Type B pancreatic cell (in vitro differentiated cells): ENCODE results near the gene GNAZ. TPM values are rescaled to one million over a fixed set of nuclear protein-coding genes. Genes with fewer than 3 reads are reported as not detected.
A peak's percentile ranks its signal among the peaks of the same experiment; 100 is the strongest.

Experiments
- DNase-seq: peaks from one replicate; pipeline ENCODE4 v3.0.0; 2021; ENCODE audit warnings: mixed read lengths; ENCODE audit not compliant: unreplicated experiment; ENCODE audit errors: extremely low spot score
- H3K27ac Mint-ChIP-seq: 2 replicates; pipeline ENCODE4 v1.8.0; 2021; ENCODE audit warnings: mild to moderate bottlenecking, mixed read lengths
- H3K27me3 Mint-ChIP-seq: 2 replicates; pipeline ENCODE4 v1.8.0; 2021; ENCODE audit warnings: mixed read lengths
- H3K36me3 Mint-ChIP-seq: 2 replicates; pipeline ENCODE4 v1.8.0; 2021; ENCODE audit warnings: mixed read lengths
- H3K4me1 Mint-ChIP-seq: one replicate; pipeline ENCODE4 v1.8.0; 2021; ENCODE audit warnings: mixed read lengths; ENCODE audit not compliant: unreplicated experiment
- H3K4me3 Mint-ChIP-seq: 2 replicates; pipeline ENCODE4 v1.8.0; 2021; ENCODE audit warnings: mild to moderate bottlenecking, mixed read lengths
- H3K9me3 Mint-ChIP-seq: 2 replicates; pipeline ENCODE4 v1.8.0; 2021; ENCODE audit warnings: mixed read lengths
- total RNA-seq: library from RNA; stranded (reverse); gene quantifications from 2 replicates; pipeline ENCODE4 v1.2.1, GENCODE V29; 2021; ENCODE audit warnings: low replicate concordance
- TF ChIP-seq, protein P1 (sequence below): fragments of 200-600 bp; sonication (generic); conservative IDR thresholded peaks from 2 replicates; pipeline ENCODE4 v1.5.0; 2021; ENCODE audit warnings: antibody characterized with exemption, mild to moderate bottlenecking

Gene GNAZ
- total RNA-seq, 1 donor from 2014 or later = 14.4 TPM

DNA sequence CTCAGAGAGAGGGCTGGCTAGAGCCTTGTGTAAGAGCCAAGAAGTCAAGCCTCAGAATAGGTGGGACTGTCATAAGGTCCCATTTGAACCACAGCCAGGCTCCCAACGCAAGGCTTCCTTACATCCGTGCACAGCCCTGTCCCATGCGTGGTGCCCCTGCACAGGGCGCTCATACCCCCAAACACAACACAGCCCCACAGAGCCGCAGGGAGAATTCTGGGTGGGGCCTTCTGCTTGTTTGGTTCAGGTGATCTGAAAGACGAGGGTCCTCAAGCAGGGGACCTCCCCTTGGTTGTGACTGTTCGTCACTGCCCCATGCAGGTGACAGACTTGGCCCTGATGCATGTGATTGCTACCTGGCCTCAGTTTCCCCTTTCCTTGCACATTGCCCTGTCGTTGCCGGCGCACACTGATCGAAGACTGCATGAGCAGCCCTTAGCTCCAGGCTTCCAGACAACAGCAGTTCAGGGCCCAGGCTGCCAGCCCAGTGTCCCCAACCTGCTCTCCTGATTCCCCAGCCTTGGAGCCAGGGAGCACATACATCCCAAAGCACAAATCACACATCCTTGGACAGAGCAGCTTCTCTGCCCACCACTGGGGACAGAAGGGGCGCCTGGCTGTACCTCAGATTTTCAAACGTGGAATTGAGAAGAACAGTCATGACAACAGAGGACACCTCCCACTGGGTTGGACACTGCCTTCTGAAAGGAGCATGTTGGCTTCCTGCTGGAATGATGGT, 22.1 kb downstream of the GNAZ start:
- TF ChIP-seq, protein P1, sequence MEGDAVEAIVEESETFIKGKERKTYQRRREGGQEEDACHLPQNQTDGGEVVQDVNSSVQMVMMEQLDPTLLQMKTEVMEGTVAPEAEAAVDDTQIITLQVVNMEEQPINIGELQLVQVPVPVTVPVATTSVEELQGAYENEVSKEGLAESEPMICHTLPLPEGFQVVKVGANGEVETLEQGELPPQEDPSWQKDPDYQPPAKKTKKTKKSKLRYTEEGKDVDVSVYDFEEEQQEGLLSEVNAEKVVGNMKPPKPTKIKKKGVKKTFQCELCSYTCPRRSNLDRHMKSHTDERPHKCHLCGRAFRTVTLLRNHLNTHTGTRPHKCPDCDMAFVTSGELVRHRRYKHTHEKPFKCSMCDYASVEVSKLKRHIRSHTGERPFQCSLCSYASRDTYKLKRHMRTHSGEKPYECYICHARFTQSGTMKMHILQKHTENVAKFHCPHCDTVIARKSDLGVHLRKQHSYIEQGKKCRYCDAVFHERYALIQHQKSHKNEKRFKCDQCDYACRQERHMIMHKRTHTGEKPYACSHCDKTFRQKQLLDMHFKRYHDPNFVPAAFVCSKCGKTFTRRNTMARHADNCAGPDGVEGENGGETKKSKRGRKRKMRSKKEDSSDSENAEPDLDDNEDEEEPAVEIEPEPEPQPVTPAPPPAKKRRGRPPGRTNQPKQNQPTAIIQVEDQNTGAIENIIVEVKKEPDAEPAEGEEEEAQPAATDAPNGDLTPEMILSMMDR = no peak
- H3K27ac Mint-ChIP-seq = no peak overlapping the region
- H3K4me3 Mint-ChIP-seq = no peak overlapping the region
- H3K36me3 Mint-ChIP-seq = no peaks in the 10 kb centered on the region
- no peaks in the 10 kb centered on the region for H3K27me3 Mint-ChIP-seq
- H3K4me1 Mint-ChIP-seq = peaks cover 5% of the 10 kb centered on the region
- H3K9me3 Mint-ChIP-seq = no peaks in the 10 kb centered on the region
- no peak for DNase-seq

DNA sequence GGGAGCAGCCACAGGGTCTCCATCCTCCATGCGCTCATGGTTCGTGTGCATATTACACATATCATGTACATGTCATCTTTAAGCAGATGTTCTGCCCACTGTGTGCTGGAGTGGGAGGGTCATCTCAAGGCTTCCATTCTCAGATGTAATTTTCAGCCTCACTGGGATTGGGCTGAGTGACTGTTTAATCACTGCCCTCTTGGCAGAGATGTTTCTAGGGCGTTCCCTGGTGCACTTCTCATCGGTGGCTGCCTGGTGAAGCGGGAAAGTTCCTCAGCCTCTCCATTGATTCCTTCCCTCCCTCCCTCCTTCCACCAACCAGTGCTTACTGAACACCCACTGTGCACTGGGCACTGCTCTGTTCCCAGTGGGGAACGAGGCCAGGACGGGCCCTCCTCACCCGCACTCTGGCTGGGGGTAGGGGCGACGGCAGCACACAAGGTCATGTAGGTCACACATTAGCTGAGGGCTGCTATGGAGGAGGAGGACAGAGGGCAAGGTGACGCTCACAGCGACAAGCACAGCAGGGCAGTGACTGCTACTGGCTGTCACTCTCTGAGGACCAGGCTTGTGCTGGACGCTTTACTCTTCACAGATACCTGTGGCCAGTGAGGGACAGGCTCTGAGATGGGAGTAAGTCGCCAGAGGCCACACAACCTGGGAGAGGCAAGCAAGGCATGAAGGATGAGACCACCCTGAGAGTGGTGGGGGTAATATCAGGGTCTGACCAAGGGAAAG, 22.9 kb downstream of the GNAZ start:
- no peak overlapping the region for H3K4me3 Mint-ChIP-seq
- DNase-seq = no peak
- peak overlapping the region; percentile 63 for H3K27ac Mint-ChIP-seq
- H3K36me3 Mint-ChIP-seq = no peaks in the 10 kb centered on the region
- TF ChIP-seq, protein P1 = no peak
- H3K4me1 Mint-ChIP-seq = no peaks in the 10 kb centered on the region
- H3K9me3 Mint-ChIP-seq = no peaks in the 10 kb centered on the region
- H3K27me3 Mint-ChIP-seq = no peaks in the 10 kb centered on the region

DNA sequence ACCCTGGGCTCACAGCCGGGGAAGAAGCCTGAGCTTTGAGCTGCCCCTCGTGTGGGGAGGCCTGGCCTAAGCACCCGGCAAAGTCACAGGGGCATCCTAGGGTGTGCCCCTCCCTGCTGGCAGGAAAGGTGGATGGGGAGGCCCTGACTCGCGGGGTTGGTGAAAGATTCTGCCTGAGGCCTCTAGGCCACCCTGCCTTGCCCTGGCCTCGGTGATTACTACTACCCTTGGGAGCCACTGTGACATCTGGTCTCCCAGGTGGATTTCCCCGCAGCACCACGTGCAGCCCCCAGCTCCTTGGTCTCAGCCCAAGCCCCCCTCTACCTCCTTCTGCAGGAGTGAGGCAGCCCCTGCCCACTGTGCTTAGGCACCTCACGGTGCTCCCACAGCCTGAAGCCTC, 23.9 kb downstream of the GNAZ start:
- H3K4me1 Mint-ChIP-seq = no peaks in the 10 kb centered on the region
- no peaks in the 10 kb centered on the region for H3K27me3 Mint-ChIP-seq
- H3K27ac Mint-ChIP-seq = no peak overlapping the region
- no peaks in the 10 kb centered on the region for H3K36me3 Mint-ChIP-seq
- TF ChIP-seq, protein P1 = no peak
- no peaks in the 10 kb centered on the region for H3K9me3 Mint-ChIP-seq
- no peak for DNase-seq
- H3K4me3 Mint-ChIP-seq = no peak overlapping the region

DNA sequence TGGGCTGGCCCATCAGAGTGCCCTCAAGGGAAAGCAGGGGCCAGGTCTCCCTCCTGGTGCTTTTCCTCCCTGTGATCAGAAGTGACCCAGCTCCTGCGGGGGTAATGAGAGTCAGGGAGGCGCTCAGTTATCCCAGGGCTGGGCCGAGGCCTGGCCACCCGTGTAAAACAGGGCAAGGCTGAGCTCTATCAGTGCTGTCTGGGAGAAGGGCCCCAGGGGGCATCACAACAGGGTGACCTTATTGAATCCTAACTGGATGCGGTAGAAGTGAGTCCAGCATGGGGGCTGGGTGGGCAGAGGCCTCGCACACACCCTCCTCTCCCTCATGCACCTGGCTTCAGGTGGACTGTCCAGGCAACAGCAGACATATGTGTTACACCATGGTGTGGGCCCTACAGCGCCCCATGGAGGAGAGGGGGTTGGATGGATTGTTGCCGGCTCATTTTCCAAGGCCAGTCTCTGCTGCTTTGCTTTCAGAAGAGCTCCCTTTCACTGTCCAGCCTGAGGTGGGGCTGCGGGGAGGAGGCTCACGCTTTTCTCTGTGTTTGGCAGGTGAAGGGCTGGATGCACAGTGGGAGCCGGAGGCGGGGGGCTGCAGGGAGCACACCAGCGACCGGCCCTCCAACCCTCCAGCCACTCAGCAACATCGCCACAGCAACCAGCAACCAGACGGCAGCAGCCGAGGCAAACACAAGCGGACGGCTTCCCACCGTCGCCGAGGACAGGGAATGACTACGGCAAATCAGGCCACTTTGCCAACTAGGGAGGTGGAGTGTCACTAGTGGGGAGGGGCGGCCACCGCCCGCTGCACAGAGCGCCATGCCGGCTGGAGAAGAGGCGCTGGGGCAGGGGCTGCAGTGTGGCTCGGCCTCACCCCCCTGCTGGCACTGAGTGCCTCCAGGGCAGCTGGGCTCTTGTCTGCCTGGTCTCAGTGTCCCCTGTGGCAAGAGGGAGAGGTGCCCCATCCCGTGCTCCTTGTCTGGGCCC, 24.7 kb downstream of the GNAZ start:
- no peaks in the 10 kb centered on the region for H3K36me3 Mint-ChIP-seq
- H3K27me3 Mint-ChIP-seq = no peaks in the 10 kb centered on the region
- no peak overlapping the region for H3K4me3 Mint-ChIP-seq
- no peaks in the 10 kb centered on the region for H3K9me3 Mint-ChIP-seq
- H3K27ac Mint-ChIP-seq = no peak overlapping the region
- TF ChIP-seq, protein P1 = no peak
- H3K4me1 Mint-ChIP-seq = no peaks in the 10 kb centered on the region
- DNase-seq = no peak

DNA sequence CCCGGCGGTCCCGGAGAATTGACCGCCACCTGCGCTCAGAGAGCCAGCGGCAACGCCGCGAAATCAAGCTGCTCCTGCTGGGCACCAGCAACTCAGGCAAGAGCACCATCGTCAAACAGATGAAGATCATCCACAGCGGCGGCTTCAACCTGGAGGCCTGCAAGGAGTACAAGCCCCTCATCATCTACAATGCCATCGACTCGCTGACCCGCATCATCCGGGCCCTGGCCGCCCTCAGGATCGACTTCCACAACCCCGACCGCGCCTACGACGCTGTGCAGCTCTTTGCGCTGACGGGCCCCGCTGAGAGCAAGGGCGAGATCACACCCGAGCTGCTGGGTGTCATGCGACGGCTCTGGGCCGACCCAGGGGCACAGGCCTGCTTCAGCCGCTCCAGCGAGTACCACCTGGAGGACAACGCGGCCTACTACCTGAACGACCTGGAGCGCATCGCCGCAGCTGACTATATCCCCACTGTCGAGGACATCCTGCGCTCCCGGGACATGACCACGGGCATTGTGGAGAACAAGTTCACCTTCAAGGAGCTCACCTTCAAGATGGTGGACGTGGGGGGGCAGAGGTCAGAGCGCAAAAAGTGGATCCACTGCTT, 25.5 kb downstream of the GNAZ start:
- DNase-seq = no peak
- Mint-ChIP-seq H3K4me1 (no peaks in the 10 kb centered on the region), H3K36me3 (no peaks in the 10 kb centered on the region), H3K27ac (no peak overlapping the region), H3K9me3 (no peaks in the 10 kb centered on the region), H3K27me3 (no peaks in the 10 kb centered on the region), H3K4me3 (no peak overlapping the region)
- TF ChIP-seq, protein P1 = no peak
